Measurements from ENCODE around the gene PLEKHG3.
"Not testable (repeated sequence)": the region's sequence is repeated elsewhere in the genome, so short reads cannot be mapped to it uniquely, and the experiment has no call there.

PLEKHG3 gene

GRCh38 chr14:64704143-64704742 lies at the start of gene PLEKHG3:
PLEKHG3 (plus strand) TSS chr14:64704424; CDS start chr14:64727632, 23,208 bp downstream.
- DNase-seq: peak; percentile 79

- no peak for DNase-seq
These were observed 49.3 kb upstream of the PLEKHG3 start for GRCh38 chr14:64654901-64655300.

DNA sequence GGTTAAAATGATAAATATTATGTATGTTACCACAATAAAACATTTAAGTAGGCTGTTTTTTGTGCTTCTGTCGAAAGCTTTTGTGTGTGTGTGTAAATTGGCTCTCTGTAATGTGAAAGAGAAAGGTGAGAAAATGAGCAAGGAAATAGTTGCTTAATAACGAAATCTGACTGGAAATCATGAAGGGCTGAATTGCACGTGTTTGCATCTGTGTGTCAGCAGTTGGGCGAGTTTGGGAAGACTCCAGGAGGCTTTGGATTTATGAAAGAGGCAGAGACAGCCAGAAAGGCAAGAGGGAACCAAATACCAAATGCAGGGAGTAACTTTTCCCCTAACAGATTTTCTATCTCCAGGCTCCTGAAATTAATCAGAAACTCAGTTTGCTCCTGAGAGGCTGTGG lies 47.2 kb upstream of the PLEKHG3 start:
- DNase-seq: no peak

DNA sequence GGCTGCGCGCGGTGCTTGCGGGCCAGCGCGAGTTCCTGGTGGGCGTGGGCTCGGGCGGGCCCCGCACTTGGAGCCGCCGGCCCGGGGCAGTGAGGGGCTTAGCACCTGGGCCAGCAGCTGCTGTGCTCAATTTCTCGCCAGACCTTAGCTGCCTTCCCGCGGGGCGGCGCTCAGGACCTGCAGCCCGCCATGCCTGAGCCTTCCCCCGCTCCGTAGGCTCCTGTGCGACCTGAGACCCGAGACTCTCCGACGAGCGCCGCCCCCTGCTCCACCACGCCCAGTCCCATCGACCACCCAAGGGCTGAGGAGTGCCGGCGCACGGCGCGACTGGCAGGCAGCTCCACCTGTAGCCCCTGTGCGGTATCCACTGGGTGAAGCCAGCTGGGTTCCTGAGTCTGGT lies 46.0 kb upstream of the PLEKHG3 start:
- no peak for DNase-seq

- not testable (repeated sequence) for DNase-seq
These were observed 45.4 kb upstream of the PLEKHG3 start for GRCh38 chr14:64658700-64659264.

GRCh38 chr14:64659366-64659765 lies 44.9 kb upstream of the PLEKHG3 start:
- no peak for DNase-seq

DNA sequence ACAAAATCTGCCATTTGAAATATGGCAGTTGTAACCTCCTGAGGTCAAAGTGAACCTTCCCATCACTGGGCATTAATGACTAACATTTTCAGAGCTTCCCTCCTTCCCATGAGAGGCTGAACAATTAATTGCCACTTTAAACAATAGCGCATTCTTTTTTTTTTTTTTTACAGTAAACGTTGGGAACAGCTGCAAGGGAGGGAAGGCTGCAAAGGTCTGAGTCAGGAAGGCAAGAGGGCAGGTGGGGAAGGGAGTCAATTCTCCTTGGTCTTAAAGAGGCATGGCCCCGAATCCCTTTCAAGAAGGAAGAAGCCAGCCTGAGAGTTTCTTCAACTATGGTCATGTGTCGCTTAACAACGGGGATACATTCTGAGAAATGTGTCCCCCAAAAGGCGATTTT lies 41.0 kb upstream of the PLEKHG3 start:
- peak; percentile 54 for DNase-seq

DNA sequence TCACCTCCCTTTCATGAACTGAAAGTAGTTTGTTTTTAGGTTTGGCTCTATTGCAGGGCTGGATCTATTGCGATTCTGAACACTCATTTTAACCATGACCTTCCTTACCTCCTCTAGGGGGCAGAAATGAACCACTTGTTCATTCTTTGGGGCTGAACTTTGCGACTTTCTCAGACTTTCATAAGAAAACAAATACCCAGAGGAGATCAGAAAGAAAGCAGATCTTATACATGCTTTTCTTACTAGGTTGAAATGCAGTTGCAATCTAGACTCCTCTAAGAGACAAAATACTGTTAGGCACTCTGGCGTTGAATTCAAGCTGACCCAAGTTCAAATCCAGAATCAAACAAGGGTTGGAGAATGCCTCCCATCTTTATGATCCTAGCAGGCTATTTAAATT lies 32.6 kb upstream of the PLEKHG3 start:
- DNase-seq: peak; percentile 68

GRCh38 chr14:64673316-64673715 lies 30.9 kb upstream of the PLEKHG3 start:
- no peak for DNase-seq

- no peak for DNase-seq
These were observed 30.5 kb upstream of the PLEKHG3 start for GRCh38 chr14:64673748-64674147.

DNA sequence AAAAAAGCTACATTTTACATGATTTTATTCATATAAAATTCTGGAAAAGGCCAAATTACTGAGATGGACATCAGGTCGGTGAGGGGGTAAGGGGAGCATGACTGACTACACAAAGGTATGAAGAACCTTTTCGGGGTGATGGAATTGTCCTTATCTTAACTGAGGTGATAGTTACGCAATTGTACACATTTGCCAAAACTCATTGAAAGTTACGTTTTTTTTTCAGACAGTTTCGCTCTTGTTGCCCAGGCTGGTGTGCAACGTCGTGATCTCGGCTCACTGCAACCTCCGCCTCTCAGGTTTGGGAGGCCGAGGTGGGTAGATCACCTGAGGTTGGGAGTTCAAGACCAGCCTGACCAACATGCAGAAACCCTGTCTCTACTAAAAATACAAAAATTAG lies 29.4 kb upstream of the PLEKHG3 start:
- DNase-seq: no peak

DNA sequence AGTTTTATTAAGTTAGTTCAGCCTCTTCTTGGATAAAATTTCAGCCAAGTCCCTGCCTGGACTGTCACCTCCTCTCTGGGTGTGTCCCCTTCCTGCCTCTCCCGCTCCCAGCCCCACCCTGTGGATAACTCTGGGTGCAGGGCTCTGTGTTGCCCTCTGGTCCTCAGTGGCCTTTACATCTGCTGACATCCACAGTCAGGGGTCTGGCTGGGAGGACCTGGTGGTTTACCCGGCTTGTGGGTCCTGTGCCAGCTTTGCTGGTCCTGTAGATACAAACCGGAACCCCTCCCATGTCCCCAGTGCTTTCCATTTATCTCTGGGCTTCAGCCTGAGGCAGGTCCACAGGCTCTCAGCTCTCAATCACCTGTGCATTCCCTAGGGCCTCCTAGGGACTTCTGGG lies 28.9 kb upstream of the PLEKHG3 start:
- DNase-seq: no peak

DNA sequence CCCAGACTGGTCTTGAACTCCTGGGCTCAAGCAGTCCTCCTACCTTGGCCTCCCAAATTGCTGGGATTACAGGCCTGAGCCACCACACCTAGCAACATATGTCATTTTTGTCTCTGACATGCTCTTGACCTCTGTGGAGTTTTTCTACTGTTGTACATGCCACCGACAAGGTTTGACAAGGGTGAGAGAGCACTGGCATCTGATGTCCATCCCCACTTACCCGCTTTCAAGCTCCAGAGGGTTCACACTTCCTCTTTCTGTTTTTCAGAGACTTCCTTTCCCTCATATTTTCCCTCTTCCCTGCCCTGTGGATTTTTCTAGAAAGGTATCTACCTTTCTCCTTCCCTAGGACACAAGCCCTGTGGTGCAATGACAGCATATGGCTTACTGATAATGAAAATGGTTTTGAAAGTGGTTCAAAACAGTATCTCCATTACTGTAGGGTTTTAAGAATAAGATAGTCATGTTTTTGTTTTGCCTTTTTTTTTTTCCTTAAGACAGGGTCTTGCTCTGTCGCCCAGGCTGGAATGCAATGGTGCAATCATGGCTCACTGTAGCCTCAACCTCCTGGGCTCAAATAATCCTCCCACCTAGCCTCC lies 27.7 kb upstream of the PLEKHG3 start:
- DNase-seq: no peak

GRCh38 chr14:64680013-64680713 lies 24.1 kb upstream of the PLEKHG3 start:
- DNase-seq: peak; percentile 42

DNA sequence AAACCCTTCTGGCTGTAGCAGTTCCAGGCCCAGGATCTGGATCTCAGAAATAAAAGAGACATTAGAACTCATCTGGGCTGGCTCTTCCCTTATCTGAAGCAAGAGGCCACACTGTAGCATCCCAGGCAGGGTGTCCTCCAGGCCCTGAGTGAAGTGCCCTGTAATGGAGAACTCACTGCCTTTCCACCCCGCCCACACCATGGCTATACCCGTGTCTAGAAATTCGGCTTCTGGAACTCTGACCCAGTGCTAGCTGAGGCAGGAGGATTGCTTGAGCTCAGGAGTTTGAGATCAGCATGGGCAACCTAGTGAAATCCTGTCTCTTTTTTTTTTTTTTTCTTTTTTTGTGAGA lies 23.5 kb upstream of the PLEKHG3 start:
- no peak for DNase-seq

GRCh38 chr14:64681796-64682710 lies 22.2 kb upstream of the PLEKHG3 start:
- DNase-seq: no peak

GRCh38 chr14:64682843-64683242 lies 21.4 kb upstream of the PLEKHG3 start:
- DNase-seq: no peak

GRCh38 chr14:64683264-64683663 lies 21.0 kb upstream of the PLEKHG3 start:
- DNase-seq: no peak

DNA sequence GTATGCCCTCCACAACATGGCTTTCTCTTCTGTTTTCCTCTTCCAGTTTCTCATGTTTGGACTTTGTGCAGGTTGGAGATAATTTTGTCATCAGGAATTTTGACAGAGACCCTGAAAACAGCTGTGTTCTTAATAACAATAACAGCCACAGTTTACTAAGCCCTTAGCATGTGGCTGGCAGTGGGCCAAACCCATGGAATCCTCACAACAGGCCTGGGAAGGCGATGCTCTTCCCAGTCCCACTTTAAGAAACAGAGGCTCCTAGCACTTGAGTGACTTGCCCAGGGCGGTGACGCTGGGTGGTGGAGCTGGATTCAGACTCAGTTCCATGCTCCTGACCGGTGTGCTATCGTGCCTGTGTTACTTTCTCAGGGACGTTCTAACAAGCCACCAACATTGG lies 20.1 kb upstream of the PLEKHG3 start:
- DNase-seq: no peak

DNA sequence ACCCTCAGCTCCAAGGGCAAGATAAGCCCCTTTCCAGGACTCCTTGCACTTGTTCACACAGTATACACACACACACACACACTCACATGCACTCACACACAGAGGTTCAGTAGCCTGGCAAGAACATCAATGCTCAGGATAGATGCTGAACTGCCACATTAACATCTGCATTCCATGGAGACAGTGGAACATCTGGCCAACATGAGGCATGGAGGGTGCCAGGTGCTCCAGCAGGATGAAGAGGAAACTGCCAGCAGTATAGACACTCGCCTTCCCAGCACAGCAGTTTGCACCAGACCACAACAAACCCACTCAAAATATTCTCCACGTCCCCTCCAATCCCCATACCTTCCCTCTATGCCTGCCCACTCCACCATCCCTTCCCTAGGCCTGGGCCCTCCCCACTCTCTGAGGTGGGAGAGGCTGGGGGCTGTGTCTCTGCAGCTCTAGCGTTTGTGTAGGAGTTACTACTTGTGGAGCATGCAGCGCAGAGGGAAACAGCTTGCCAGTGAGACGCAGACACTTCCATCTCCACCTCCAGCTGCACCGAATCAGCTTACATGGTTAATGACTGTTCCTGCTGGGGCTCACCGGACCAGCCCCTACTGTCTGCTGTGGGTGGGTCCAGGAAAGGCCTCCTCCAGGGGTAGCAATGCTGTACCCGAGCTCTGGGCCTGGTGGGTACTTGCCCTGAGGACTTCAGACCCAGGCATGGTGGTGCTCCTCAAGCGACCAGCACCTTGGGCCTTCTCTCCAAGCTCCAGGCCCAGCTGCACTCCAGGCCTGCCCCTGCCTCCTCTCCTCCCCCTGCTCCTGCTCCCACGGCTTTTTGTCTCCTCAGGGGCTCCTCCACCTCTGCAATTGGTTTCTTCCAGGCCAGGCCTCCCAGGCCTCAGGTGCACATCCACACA lies 18.6 kb upstream of the PLEKHG3 start:
- no peak for DNase-seq

DNA sequence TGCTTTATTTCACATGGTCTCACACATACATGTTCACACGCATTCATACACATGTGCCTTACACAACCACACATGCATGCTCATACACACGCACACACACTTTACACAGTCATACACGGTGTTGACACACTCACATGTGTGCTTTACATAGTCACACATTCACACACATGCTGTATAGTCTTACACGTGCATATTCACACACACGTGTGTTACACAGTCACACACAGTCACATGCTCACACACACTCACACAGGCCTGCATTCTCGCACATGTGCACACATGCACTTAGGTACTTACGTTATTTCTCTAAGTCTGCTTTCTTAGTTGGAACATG lies 18.0 kb upstream of the PLEKHG3 start:
- DNase-seq: no peak

GRCh38 chr14:64688031-64688430 lies 16.2 kb upstream of the PLEKHG3 start:
- DNase-seq: no peak

Data from NCI-H1105 (cell line).